ENCODE data around the gene CCDC13. TPM values are rescaled to one million over a fixed set of nuclear protein-coding genes. Genes with fewer than 3 reads are reported as not detected.

Gene CCDC13
- total RNA-seq, 6 experiments from 2014 or later, result 1.2 to 2.5 (median 1.6) TPM

- 29% methylated on average over 1 of the region's 1 CpG for WGBS (ENCODE audit: insufficient coverage, low coverage, low lambda C conversion rate, missing lambda C conversion rate)
- H3K9me3 ChIP-seq, result no peaks in the 10 kb centered on the region
Measured at GRCh38 chr3:42736081-42736480, 37.0 kb downstream of the CCDC13 start.

GRCh38 chr3:42735615-42736014 is 37.4 kb downstream of the CCDC13 start:
- no CpG with 5 or more reads among the region's 12 CpGs for WGBS (ENCODE audit: insufficient coverage, low coverage, low lambda C conversion rate, missing lambda C conversion rate)
- ATAC-seq (no peak), DNase-seq (no peak)
- Histone ChIP-seq H3K27me3 (no peaks in the 10 kb centered on the region), H3K27ac (no peak overlapping the region), H3K4me1 (no peaks in the 10 kb centered on the region), H3K9me3 (no peaks in the 10 kb centered on the region), H3K36me3 (no peaks in the 10 kb centered on the region), H3K4me3 (no peak overlapping the region)
- TF ChIP-seq POLR2A (IDR thresholded peaks at IDR 0.05), result no peak
- TF ChIP-seq, protein P1, sequence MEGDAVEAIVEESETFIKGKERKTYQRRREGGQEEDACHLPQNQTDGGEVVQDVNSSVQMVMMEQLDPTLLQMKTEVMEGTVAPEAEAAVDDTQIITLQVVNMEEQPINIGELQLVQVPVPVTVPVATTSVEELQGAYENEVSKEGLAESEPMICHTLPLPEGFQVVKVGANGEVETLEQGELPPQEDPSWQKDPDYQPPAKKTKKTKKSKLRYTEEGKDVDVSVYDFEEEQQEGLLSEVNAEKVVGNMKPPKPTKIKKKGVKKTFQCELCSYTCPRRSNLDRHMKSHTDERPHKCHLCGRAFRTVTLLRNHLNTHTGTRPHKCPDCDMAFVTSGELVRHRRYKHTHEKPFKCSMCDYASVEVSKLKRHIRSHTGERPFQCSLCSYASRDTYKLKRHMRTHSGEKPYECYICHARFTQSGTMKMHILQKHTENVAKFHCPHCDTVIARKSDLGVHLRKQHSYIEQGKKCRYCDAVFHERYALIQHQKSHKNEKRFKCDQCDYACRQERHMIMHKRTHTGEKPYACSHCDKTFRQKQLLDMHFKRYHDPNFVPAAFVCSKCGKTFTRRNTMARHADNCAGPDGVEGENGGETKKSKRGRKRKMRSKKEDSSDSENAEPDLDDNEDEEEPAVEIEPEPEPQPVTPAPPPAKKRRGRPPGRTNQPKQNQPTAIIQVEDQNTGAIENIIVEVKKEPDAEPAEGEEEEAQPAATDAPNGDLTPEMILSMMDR (IDR thresholded peaks at IDR 0.05), result no peak
- intact Hi-C loops (cut with DNase I), result loop anchor here in 1 of 2 donors (10.0 kb wide), 1 partner anchor 51 kb away; the partner anchor contains the start of gene KLHL40

More at GRCh38 chr3:42736081-42736480, 37.0 kb downstream of the CCDC13 start:
- H3K27ac ChIP-seq, result no peak overlapping the region
- ATAC-seq (no peak), DNase-seq (no peak)
- no peaks in the 10 kb centered on the region for H3K4me1 ChIP-seq
- TF ChIP-seq, protein P1 (IDR thresholded peaks at IDR 0.05), result no peak
- TF ChIP-seq POLR2A (IDR thresholded peaks at IDR 0.05), result no peak
- no peaks in the 10 kb centered on the region for H3K36me3 ChIP-seq
- intact Hi-C loops (cut with DNase I), result loop anchor here in 1 of 2 donors (10.0 kb wide), 1 partner anchor 51 kb away; the partner anchor contains the start of gene KLHL40
- no peaks in the 10 kb centered on the region for H3K27me3 ChIP-seq
- H3K4me3 ChIP-seq, result no peak overlapping the region

DNA sequence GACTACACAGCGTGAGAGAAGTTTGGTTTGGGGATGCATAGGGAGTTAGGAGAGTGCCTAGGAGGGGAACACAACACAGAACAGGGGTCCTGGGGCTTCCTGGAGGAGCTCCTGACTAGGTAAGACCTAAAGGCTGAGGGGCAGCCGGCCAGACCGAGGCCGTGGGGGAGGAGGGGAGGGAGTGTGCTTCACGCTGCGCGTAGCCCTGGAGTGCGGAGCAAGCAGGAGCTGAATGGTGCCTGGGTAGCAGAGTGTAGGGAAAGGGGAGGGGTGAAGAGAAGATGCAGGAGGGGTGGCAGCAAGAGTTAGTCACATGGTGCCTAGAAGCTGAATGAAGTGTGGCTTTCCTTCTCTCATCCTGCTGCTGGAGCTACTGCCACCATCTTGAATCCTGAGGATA is 38.0 kb downstream of the CCDC13 start:
- no peaks in the 10 kb centered on the region for H3K27me3 ChIP-seq
- no peaks in the 10 kb centered on the region for H3K4me1 ChIP-seq
- ATAC-seq (no peak), DNase-seq (no peak)
- no peaks in the 10 kb centered on the region for H3K9me3 ChIP-seq
- H3K27ac ChIP-seq, result no peak overlapping the region
- 86% methylated on average over 6 of the region's 8 CpGs for WGBS (ENCODE audit: insufficient coverage, low coverage, low lambda C conversion rate, missing lambda C conversion rate)
- no peaks in the 10 kb centered on the region for H3K36me3 ChIP-seq
- TF ChIP-seq POLR2A (IDR thresholded peaks at IDR 0.05), result no peak
- TF ChIP-seq, protein P1 (IDR thresholded peaks at IDR 0.05), result no peak
- intact Hi-C loops (cut with DNase I), result loop anchor here in 1 of 2 donors (10.0 kb wide), 1 partner anchor 50 kb away; the partner anchor contains the start of gene KLHL40
- no peak overlapping the region for H3K4me3 ChIP-seq

DNA sequence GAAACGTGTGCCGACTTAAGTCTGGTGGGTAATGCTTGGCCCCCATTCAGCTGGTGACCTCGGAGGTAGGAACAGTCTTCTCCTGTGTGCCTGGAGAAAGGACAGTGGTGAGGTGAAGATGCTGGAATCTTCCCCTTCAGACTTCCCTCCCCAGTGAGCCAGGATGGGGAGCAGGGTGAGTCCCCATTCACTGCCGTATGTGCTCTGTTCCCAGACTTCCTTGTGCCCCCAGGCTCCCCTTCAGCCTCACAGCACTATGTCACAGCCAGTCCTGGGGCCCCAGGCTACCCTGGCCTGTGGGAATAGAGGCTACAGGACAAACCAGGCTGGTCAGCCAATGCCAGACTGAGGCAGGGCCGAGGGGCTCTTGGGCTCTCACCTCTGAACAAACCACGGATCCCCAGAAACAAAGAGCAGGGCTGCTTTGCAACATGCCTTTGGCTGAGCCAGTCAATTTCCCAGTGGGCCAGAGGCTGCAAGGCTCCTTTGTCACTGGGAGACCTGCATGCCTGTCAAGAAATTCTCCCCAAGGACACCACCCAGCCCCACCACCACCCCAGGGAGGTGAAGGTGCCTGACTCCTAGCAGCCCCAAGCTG is 38.7 kb downstream of the CCDC13 start:
- WGBS (ENCODE audit: insufficient coverage, low coverage, low lambda C conversion rate, missing lambda C conversion rate), result 81% methylated on average over 4 of the region's 6 CpGs
- DNase-seq, result no peak
- H3K9me3 ChIP-seq, result no peaks in the 10 kb centered on the region
- H3K4me3 ChIP-seq, result no peak overlapping the region
- intact Hi-C loops (cut with DNase I), result loop anchor here in 1 of 2 donors (10.0 kb wide), 1 partner anchor 50 kb away; the partner anchor contains the start of gene KLHL40
- no peaks in the 10 kb centered on the region for H3K27me3 ChIP-seq
- no peak overlapping the region for H3K27ac ChIP-seq
- no peaks in the 10 kb centered on the region for H3K36me3 ChIP-seq
- H3K4me1 ChIP-seq, result no peaks in the 10 kb centered on the region
- TF ChIP-seq, protein P1 (IDR thresholded peaks at IDR 0.05), result no peak
- TF ChIP-seq POLR2A (IDR thresholded peaks at IDR 0.05), result no peak
- ATAC-seq, result no peak

Measured in right lobe of liver (tissue), 6 donors.